ENCODE measurements around the gene IQSEC3.
"Not testable (repeated sequence)": the region's sequence is repeated elsewhere in the genome, so short reads cannot be mapped to it uniquely, and the experiment has no call there.

Gene IQSEC3

GRCh38 chr12:115518-115917 lies 49.0 kb downstream of the IQSEC3 start:
- DNase-seq = no peak

- no peak for DNase-seq
These were observed 49.7 kb downstream of the IQSEC3 start for GRCh38 chr12:115960-116915.

GRCh38 chr12:117311-117710 lies 50.7 kb downstream of the IQSEC3 start:
- no peak for DNase-seq

GRCh38 chr12:117816-118345 lies 51.3 kb downstream of the IQSEC3 start:
- DNase-seq = no peak

GRCh38 chr12:118591-118990 lies 52.0 kb downstream of the IQSEC3 start:
- no peak for DNase-seq

GRCh38 chr12:120951-121350 lies 54.4 kb downstream of the IQSEC3 start:
- DNase-seq = no peak

GRCh38 chr12:121647-122046 lies 55.1 kb downstream of the IQSEC3 start:
- DNase-seq = no peak

GRCh38 chr12:125075-125474 lies 58.5 kb downstream of the IQSEC3 start:
- DNase-seq = no peak

- DNase-seq = no peak
These were observed 59.0 kb downstream of the IQSEC3 start for GRCh38 chr12:125566-125965.

GRCh38 chr12:128079-128478 lies 61.5 kb downstream of the IQSEC3 start:
- no peak for DNase-seq

GRCh38 chr12:129001-129400 lies 62.4 kb downstream of the IQSEC3 start:
- no peak for DNase-seq

GRCh38 chr12:130519-130918 lies 64.0 kb downstream of the IQSEC3 start:
- no peak for DNase-seq

- DNase-seq = no peak
These were observed 64.4 kb downstream of the IQSEC3 start for GRCh38 chr12:131008-131407.

GRCh38 chr12:131732-132495 lies 65.3 kb downstream of the IQSEC3 start:
- DNase-seq = no peak

GRCh38 chr12:133616-134232 lies 67.2 kb downstream of the IQSEC3 start:
- not testable (repeated sequence) for DNase-seq

- DNase-seq = no peak
These were observed 68.6 kb downstream of the IQSEC3 start for GRCh38 chr12:135138-135537.

GRCh38 chr12:138171-138897 lies 71.8 kb downstream of the IQSEC3 start:
- DNase-seq = no peak

- DNase-seq = no peak
These were observed 72.4 kb downstream of the IQSEC3 start for GRCh38 chr12:138898-139534.

- no peak for DNase-seq
These were observed 73.0 kb downstream of the IQSEC3 start for GRCh38 chr12:139585-139984.

- no peak for DNase-seq
These were observed 73.6 kb downstream of the IQSEC3 start for GRCh38 chr12:140162-140561.

- DNase-seq = no peak
These were observed 77.5 kb downstream of the IQSEC3 start for GRCh38 chr12:143964-144649.
